ENCODE results near the gene ZFP64.
"Not testable (repeated sequence)": the region's sequence is repeated elsewhere in the genome, so short reads cannot be mapped to it uniquely, and the experiment has no call there.

GRCh38 chr20:52133714-52134113 is 57.9 kb downstream of the ZFP64 start:
- TF ChIP-seq POLR2A (IDR thresholded peaks at IDR 0.05; ENCODE audit: low read length); GATA1 (IDR thresholded peaks at IDR 0.05; ENCODE audit: low read depth, low read length): not testable (repeated sequence)

Measured in erythroblast (primary cell).